Measurements from ENCODE around the gene FAM169A.

- TF ChIP-seq, protein P1, sequence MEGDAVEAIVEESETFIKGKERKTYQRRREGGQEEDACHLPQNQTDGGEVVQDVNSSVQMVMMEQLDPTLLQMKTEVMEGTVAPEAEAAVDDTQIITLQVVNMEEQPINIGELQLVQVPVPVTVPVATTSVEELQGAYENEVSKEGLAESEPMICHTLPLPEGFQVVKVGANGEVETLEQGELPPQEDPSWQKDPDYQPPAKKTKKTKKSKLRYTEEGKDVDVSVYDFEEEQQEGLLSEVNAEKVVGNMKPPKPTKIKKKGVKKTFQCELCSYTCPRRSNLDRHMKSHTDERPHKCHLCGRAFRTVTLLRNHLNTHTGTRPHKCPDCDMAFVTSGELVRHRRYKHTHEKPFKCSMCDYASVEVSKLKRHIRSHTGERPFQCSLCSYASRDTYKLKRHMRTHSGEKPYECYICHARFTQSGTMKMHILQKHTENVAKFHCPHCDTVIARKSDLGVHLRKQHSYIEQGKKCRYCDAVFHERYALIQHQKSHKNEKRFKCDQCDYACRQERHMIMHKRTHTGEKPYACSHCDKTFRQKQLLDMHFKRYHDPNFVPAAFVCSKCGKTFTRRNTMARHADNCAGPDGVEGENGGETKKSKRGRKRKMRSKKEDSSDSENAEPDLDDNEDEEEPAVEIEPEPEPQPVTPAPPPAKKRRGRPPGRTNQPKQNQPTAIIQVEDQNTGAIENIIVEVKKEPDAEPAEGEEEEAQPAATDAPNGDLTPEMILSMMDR (IDR thresholded peaks at IDR 0.05): no peak
- no peak for TF ChIP-seq EZH2 (IDR thresholded peaks at IDR 0.05)
- TF ChIP-seq EZH2phosphoT487 (IDR thresholded peaks at IDR 0.05): no peak
Observed at GRCh38 chr5:74786851-74787250, 79.3 kb downstream of the FAM169A start.
